ENCODE results near the gene MYO15B.

MYO15B gene

GRCh38 chr17:75590314-75590761, 2.7 kb downstream of the MYO15B start:
- Histone ChIP-seq H3K27me3 (ENCODE audit: insufficient read depth, poor library complexity, severe bottlenecking) (peaks cover 19% of the 10 kb centered on the region), H3K27ac (replicated peaks) (no peak overlapping the region), H3K4me3 (replicated peaks; ENCODE audit: insufficient read depth, low read length) (no peak overlapping the region)
- TF ChIP-seq SPI1 (IDR thresholded peaks at IDR 0.05; ENCODE audit: borderline replicate concordance, low read depth) (no peak), POLR2AphosphoS5 (IDR thresholded peaks at IDR 0.05; ENCODE audit: low read depth) (no peak), GABPA (IDR thresholded peaks at IDR 0.05; ENCODE audit: low read depth) (no peak), REST (IDR thresholded peaks at IDR 0.05; ENCODE audit: insufficient replicate concordance, low read depth) (no peak), CTCF (IDR thresholded peaks at IDR 0.05; ENCODE audit: insufficient read depth, low read length) (no peak)
- no peak for DNase-seq (ENCODE audit: low read depth in 1 of 2, low spot score in 1 of 2)

- no peak overlapping the region for H3K4me3 ChIP-seq (replicated peaks; ENCODE audit: insufficient read depth, low read length)
- DNase-seq (ENCODE audit: low read depth in 1 of 2, low spot score in 1 of 2) = no peak
- H3K27ac ChIP-seq (replicated peaks) = no peak overlapping the region
- no peak for TF ChIP-seq REST (IDR thresholded peaks at IDR 0.05; ENCODE audit: insufficient replicate concordance, low read depth)
- H3K27me3 ChIP-seq (ENCODE audit: insufficient read depth, poor library complexity, severe bottlenecking) = peaks cover 19% of the 10 kb centered on the region
Observed at GRCh38 chr17:75590849-75591721, 3.5 kb downstream of the MYO15B start.

DNA sequence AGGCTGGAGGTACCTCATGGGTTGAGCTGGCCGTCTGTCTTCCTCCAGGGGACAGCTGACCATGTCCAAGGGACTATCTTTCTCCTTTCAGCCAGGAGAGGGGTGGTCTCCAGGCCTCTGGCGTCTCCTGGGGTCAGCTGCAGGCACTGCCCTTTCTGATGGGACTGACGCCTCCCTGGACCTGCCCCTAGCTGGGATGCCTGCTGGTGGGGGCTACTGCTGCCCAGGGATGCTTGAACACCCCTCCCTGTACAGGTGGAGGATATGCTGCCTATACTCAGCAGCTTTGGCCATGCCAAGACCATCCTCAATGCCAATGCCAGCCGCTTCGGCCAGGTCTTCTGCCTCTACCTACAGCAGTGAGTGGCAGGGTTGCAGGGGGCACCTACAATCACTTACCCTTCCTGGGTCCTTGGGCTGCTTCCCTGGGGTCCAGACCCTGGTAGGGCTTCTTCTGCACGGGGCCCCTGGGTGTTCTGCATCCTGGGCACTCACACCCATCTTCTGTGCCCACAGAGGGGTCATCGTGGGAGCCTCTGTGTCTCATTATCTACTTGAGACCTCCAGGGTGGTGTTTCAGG, 4.2 kb downstream of the MYO15B start:
- no peak overlapping the region for H3K4me3 ChIP-seq (replicated peaks; ENCODE audit: insufficient read depth, low read length)
- DNase-seq (ENCODE audit: low read depth in 1 of 2, low spot score in 1 of 2) = no peak
- TF ChIP-seq CTCF (IDR thresholded peaks at IDR 0.05; ENCODE audit: insufficient read depth, low read length) (no peak), REST (IDR thresholded peaks at IDR 0.05; ENCODE audit: insufficient replicate concordance, low read depth) (no peak), POLR2AphosphoS5 (IDR thresholded peaks at IDR 0.05; ENCODE audit: low read depth) (no peak), SPI1 (IDR thresholded peaks at IDR 0.05; ENCODE audit: borderline replicate concordance, low read depth) (no peak), GABPA (IDR thresholded peaks at IDR 0.05; ENCODE audit: low read depth) (no peak)
- H3K27me3 ChIP-seq (ENCODE audit: insufficient read depth, poor library complexity, severe bottlenecking) = peaks cover 16% of the 10 kb centered on the region
- H3K27ac ChIP-seq (replicated peaks) = no peak overlapping the region
